GM21447 (cell line): Measurements from ENCODE around the gene SEPTIN12.

Source experiments
- ATAC-seq: cut with Tn5 transposase; IDR thresholded peaks from one replicate; pipeline ENCODE4 v1.9.1; 2021; ENCODE audit not compliant: unreplicated experiment

SEPTIN12 gene

DNA sequence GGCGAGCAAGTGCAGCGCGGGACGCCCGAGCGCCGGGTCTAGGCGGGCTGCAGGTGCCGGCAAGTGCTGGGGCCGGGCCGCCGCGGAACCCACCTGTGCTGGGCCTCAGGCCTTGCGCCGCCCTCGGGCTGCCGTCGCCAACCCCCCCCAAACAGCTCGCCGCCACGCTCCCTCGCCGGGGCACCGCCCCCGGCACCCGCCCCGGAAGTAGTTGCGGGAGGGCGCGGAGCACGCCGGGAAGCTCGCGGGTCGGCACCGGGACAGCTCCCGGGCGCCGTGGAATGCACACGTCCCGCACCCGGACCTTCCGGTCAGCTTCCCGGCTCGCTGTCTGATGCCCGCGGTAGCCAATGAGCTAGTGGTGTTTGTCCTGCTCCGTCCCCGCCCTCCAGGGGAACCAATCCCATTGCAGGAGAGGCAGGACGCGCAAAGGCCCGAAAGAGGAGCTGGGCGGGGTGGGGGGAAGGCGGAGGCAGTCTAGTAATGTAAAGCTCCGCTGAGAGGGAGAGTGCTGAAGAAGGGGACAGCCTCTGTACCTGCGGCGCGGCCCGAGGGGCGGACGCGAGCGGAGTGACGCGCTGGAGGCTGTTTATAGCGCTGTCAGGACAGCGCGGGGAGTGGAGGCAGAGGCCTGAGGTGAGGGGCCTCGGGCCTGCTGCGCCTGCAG, 53.9 kb downstream of the SEPTIN12 start, which contains the start of the genes ANKS3 and DNAAF8:
Gene ANKS3, minus strand, starts transcription at position 209 of the 667 bp plus-strand sequence. CDS start 4,122 bp downstream, outside the sequence.
Gene DNAAF8, plus strand, starts transcription at position 475 of the 667 bp plus-strand sequence. CDS start 1,978 bp downstream, outside the sequence.
- ATAC-seq: peak; percentile 70

DNA sequence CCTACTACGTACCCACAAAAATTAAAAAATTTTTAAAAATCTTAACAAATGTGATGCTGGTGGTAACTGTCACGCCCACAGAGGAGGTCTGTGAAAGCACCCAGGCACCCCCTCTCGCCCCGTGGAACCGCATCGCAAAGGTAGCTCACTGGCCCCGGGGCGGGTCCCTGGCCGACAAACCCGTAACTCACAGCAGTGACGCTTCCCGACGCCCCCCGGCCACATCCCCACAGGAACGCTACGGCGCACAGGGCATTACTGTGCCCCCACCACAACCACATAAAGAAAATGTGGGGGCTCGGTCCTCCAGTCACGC, 54.4 kb downstream of the SEPTIN12 start:
- ATAC-seq: peak; percentile 5

DNA sequence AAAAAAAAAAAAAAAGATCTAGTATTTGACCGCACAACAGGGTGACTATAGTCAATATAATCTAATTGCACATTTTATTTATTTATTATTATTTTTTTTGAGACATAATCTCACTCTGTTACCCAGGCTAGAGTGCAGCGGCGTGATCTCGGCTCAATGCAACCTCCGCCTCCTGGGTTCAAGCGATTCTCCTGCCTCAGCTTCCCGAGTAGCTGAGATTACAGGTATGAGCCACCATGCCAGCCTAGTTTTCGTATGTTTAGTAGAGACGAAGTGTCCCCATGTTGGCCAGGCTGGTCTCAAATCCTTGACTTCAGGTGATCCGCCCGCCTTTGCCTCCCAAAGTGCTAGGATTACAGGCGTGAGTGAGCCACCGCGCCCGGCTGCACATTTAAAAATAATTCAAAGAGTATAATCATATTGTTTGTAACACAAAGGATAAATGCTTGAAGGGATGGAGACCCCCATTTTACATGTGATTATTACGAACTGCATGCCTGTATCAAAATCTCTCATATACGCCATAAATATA, 54.9 kb downstream of the SEPTIN12 start:
- ATAC-seq: no peak

DNA sequence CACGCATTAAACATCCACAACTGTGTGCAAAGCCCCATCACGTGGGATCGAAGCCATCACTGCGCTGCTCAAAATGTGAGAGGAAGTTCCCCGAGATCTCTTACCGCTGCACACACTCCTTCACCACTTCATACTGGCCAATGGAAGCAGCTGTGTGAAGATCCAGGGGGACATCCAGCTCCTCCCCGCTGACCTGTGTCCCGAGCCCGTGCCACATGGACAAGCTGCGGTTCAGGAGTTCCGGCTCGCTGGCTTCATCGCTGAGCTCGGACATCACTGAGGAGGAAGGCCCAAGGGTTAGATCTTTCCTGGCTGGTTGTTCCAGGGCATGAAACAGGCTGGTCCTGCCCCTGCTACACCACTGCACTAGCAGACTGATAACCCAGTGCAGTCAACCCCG, 58.3 kb downstream of the SEPTIN12 start:
- ATAC-seq: no peak

DNA sequence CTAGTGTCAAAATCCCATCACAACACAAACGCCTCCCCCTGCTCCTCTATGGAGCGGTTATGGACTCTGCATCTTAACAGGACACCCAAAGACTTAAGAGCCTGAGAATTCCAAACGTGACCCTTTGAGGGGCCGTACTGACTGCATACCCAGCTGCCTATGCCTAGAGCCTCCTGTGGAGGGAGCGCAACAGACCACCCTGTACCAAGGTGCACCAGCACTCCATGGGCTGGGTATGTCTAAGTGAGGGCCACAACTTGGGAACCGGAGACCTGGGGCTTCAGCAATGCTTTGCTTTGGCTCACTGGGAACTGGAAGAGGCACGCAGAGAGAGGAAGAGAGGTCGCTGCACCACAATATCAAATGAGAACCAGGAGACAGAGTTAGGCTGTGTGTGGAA, 59.5 kb downstream of the SEPTIN12 start:
- no peak for ATAC-seq
